Ovary (tissue), 9 donors: ENCODE results near the gene LTC4S. TPM values are rescaled to one million over a fixed set of nuclear protein-coding genes. Genes with fewer than 3 reads are reported as not detected.

Source experiments
- DNase-seq, 5 donors: peaks; one replicate each; pipeline ENCODE4 v3.0.0-alpha.2; 2019 to 2020
- H3K27ac ChIP-seq, 2 donors: fragments of 200-600 bp; one replicate each; pipeline versions ENCODE4 v1.5.1 to v1.8.0; 2019 to 2022
- H3K27me3 ChIP-seq: fragments of 200-600 bp; one replicate; pipeline ENCODE4 v1.8.0; 2022
- H3K36me3 ChIP-seq: fragments of 200-600 bp; sonication (generic); one replicate; pipeline ENCODE4 v1.5.1; 2019
- H3K4me1 ChIP-seq: one replicate; pipeline ENCODE4 v1.8.1; 2013; ENCODE audit warnings: mild to moderate bottlenecking, moderate library complexity; ENCODE audit not compliant: insufficient read depth
- H3K4me3 ChIP-seq: fragments of 200-600 bp; sonication (generic); one replicate; pipeline ENCODE4 v1.5.1; 2017
- H3K9me3 ChIP-seq, 2 donors: fragments of 200-600 bp in 1 of 2; sonication (generic) in 1 of 2; one replicate each; pipeline versions ENCODE4 v1.5.1 to v1.8.1; 2013 to 2019; ENCODE audit warnings: mild to moderate bottlenecking in 1 of 2, moderate library complexity in 1 of 2
- EP300 ChIP-seq: sonication (generic); formaldehyde crosslinking; IDR thresholded peaks from one replicate; pipeline ENCODE4 v1.6.1; 2017; ENCODE audit warnings: antibody characterized with exemption
- POLR2A ChIP-seq: fragments of 450-650 bp; IDR thresholded peaks from one replicate; pipeline ENCODE4 v1.6.1; 2017; ENCODE audit warnings: antibody characterized with exemption, mild to moderate bottlenecking, moderate library complexity
- WGBS, 3 donors: extraction: QIAGEN DNeasy Blood & Tissue Kit in 1 of 3; methylation state at CpG; one replicate each; pipeline versions ENCODE4 v1.1.5 to v1.1.7; 2013 to 2017; 5-methylcytosine and 5-hydroxymethylcytosine counted together
- intact Hi-C, 4 donors: fragments of 100-400 bp; cut with DNase I; formaldehyde crosslinking; loops; one replicate each; pipeline versions ENCODE4 v1.11.0 to v1.15.1; 2022 to 2023
- polyA plus RNA-seq, 2 donors: library from polyadenylated mRNA; stranded (reverse); fragments of 200-250 nt in 1 of 2; fragments of 350-450 nt in 1 of 2; fragmentation: Illumina TruSeq in 1 of 2; extraction: RNeasy Lipid Tissue Mini Kit (QIAGEN cat#74804) in 1 of 2; gene quantifications; one replicate each; pipeline ENCODE4 v1.2.3, GENCODE V29; 2013 to 2014
- total RNA-seq, 7 donors: library from RNA; depleted of rRNA in 2 of 7; stranded (reverse); fragments of >200 nt in 2 of 7; fragmentation: NEBNext Ultra II Directional in 3 of 7; extraction: Animal tissue kit (Norgen Biotek cat#: 25700) in 3 of 7; gene quantifications; one replicate each; pipeline versions ENCODE4 v1.1.0 to v1.2.4, GENCODE V29; 2016 to 2023
- TF ChIP-seq, protein P1 (sequence below), 3 donors: fragments of 450-650 bp in 2 of 3; fragments of 200-600 bp in 1 of 3; IDR thresholded peaks; one replicate each; pipeline versions ENCODE4 v1.5.1 to v1.8.0; 2016 to 2022; ENCODE audit warnings: antibody characterized with exemption in 3 of 3, mild to moderate bottlenecking in 1 of 3
- donor health status: DM: no; HTN: no; CAD: no; lungs with moderate emphysema.
- donor health status: DM: no; HTN: no; CAD: no.
- donor health status: Bipolar disorder and iron deficiency.
- donor health status: DM: yes; HTN: yes; CAD: no.
- donor health status: DM: no; HTN: no; CAD: no.
- donor health status: DM: yes; HTN: yes; CAD: no.

LTC4S gene
- total and polyA plus RNA-seq, 9 donors, result 7.5 to 43.5 (median 16.9) TPM; not detected in 1

DNA sequence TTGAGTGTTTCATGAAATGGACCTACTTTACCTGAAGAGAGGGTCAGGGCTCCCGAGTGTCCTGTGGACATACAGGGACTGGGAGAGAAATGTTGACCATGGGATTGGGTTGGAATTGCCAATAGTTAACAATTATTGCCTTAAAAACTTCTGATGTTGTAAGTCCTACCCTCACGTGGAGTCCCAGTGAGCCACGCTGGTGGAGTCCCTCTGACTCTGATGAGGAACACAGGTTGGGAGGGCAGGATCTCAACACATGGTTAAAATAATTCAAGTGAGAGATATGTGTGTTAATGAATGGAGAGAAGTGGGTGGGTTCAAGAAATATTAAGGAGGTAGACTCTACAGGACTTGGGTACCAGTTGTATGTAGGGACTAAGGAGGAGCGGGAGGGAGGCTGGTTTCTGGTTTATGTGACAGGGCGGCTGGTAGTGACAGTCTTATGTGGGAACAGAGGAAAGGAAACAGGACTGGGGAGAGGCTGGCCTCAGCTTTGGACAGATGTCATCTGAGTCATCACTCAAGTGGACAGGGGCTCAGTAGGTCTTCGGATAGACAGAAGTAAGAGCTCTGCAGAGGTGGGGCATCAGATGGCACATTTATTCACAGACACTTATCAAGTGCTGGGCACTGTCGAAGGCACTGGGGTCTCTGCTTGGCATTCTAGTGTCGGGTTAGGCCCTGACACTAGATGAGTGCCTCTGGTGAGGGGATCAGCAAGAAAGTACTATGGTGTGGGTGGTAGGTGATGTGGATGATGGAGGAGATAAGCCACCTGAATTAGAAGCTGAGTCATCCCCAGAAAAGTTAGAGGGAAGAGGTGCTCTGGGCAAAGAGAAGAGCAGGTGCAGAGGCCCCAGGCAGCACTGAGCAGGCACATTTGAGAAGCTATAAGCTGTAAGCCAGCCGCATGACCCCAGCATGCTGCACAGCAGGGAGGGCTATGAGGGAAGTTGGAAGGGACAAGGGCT, 33.9 kb upstream of the LTC4S start:
- Histone ChIP-seq H3K4me3 (no peak overlapping the region), H3K27ac (no peak overlapping the region), H3K27me3 (no peaks in the 10 kb centered on the region), H3K9me3 (no peaks in the 10 kb centered on the region), H3K36me3 (no peaks in the 10 kb centered on the region), H3K4me1 (peaks cover 2% of the 10 kb centered on the region)
- intact Hi-C loops, result loop anchor here in 3 of 4 donors (5.0 to 10.0 kb wide), 3 partner anchors 37 to 493 kb away; partner anchors contain the start of gene TBC1D9B (in 1 of the 3)
- TF ChIP-seq, protein P1, sequence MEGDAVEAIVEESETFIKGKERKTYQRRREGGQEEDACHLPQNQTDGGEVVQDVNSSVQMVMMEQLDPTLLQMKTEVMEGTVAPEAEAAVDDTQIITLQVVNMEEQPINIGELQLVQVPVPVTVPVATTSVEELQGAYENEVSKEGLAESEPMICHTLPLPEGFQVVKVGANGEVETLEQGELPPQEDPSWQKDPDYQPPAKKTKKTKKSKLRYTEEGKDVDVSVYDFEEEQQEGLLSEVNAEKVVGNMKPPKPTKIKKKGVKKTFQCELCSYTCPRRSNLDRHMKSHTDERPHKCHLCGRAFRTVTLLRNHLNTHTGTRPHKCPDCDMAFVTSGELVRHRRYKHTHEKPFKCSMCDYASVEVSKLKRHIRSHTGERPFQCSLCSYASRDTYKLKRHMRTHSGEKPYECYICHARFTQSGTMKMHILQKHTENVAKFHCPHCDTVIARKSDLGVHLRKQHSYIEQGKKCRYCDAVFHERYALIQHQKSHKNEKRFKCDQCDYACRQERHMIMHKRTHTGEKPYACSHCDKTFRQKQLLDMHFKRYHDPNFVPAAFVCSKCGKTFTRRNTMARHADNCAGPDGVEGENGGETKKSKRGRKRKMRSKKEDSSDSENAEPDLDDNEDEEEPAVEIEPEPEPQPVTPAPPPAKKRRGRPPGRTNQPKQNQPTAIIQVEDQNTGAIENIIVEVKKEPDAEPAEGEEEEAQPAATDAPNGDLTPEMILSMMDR (IDR thresholded peaks at IDR 0.05), result no peak
- no peak for TF ChIP-seq EP300
- TF ChIP-seq POLR2A, result no peak
- no peak for DNase-seq
- WGBS, 3 donors, result 92 to 96% (median 93%) methylated on average over 9 of the region's 9 CpGs

DNA sequence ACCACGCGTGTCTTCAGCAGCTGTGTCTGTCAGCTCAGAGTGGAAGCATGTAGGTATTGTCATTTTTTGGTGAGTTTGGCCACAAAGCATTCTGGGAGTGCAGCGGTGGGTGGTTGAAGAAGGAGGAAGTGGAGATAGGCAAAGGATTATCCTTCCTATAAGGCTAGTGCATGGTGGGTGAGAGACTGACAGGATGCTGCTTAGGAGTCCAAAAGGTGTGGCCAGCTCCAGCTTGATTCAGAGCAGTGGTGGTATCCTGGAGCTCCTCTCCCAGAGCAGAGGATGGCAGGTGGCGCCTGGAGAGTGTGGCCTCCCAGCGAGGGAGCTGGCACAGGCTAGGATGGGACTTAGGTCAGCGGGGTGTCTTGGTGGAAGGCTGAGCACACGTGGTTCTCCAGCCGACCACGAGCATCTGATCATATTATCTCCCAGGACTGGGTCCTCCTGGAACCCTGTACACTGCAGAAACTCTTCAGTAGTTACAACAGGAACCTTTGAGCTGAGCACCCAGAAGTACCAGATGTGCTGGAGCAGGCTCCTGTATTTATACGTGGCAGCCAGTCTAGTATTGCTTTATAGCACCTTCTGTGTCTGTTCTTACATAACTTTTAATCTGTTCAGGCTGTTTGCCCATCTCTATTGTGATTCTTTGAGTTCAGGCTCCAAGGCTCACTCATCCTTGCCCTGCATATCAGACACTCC, 31.6 kb upstream of the LTC4S start:
- Histone ChIP-seq H3K4me1 (peaks cover 2% of the 10 kb centered on the region), H3K36me3 (no peaks in the 10 kb centered on the region), H3K9me3 (no peaks in the 10 kb centered on the region), H3K27me3 (no peaks in the 10 kb centered on the region), H3K4me3 (no peak overlapping the region), H3K27ac (peak overlapping the region in 1 of 2 donors; percentile 11)
- intact Hi-C loops, result loop anchor here in 3 of 4 donors (5.0 to 10.0 kb wide), 2 partner anchors 35 to 143 kb away; partner anchors contain the start of gene TBC1D9B (in 1 of the 3)
- WGBS, 3 donors, result 43 to 48% (median 46%) methylated on average over 10 of the region's 10 CpGs
- no peak for DNase-seq
- TF ChIP-seq, protein P1 (IDR thresholded peaks at IDR 0.05), result no peak
- no peak for TF ChIP-seq EP300

DNA sequence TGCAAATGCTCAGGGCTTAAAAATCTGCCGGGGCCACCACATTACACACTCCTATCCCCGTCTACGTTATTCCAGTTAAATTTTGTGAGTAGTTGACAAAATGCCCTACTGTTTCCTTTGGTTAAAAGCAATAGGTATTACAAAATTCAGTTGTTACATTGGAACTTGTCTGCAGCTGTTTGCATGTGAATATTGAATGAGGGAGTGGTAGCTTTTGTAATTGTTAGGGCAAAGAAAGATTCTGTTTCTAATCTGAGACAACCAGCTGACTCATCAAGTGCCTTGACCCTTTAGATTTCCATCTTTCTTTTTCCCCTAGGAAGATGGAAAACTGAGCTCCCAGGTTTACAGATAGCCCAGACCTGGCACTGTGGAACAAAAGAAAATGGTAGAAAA, 31.0 kb upstream of the LTC4S start:
- Histone ChIP-seq H3K9me3 (no peaks in the 10 kb centered on the region), H3K27ac (peak overlapping the region in 1 of 2 donors; percentile 11), H3K27me3 (no peaks in the 10 kb centered on the region), H3K4me1 (peaks cover 2% of the 10 kb centered on the region), H3K4me3 (no peak overlapping the region), H3K36me3 (no peaks in the 10 kb centered on the region)
- 6 to 18% (median 10%) methylated on average over 3 of the region's 3 CpGs for WGBS, 3 donors
- intact Hi-C loops, result loop anchor here in 3 of 4 donors (5.0 to 10.0 kb wide), 2 partner anchors 35 to 142 kb away; partner anchors contain the start of gene TBC1D9B (in 1 of the 3)
- DNase-seq, result no peak
- TF ChIP-seq EP300 (no peak), POLR2A (no peak)
- TF ChIP-seq, protein P1 (IDR thresholded peaks at IDR 0.05), result no peak

DNA sequence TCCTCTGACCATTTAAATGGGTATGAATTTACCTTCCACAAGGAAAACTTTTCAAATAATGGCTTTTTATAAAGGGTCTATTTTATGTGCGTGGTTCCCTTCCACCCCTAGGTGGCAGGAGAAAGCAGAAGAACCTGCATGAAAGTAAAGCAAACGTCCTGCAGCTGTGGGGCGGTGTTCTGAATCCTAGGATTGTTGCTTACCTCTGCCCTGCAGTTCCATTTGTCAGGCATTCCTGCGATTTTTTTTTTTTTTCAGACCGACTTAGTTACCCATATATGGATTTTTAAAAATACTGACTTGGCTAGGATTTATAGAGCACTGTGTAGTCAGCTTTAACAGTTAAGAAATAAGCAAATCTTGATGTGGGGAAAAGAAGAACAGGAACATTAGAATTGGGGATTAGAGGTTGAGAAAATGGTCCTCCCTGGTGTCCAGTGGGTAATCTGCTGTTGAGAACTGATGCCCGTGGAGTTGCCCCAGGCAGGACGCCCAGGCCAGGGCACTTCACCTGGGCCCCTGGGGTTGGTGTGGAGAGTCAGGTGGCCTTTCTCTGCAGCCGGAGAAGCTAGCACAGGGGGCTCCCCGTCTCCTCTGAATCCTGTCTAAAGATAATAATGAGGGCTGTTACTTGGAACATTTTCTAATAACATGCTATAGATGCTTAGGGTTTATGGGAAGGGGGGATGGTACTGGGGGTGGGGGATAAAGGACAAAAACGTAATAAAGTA, 30.4 kb upstream of the LTC4S start:
- Histone ChIP-seq H3K9me3 (no peaks in the 10 kb centered on the region), H3K27me3 (no peaks in the 10 kb centered on the region), H3K4me3 (no peak overlapping the region), H3K27ac (no peak overlapping the region), H3K36me3 (no peaks in the 10 kb centered on the region), H3K4me1 (peaks cover 2% of the 10 kb centered on the region)
- DNase-seq, result peak; percentile 55 to 81 (median 68)
- WGBS, 3 donors, result 13 to 14% (median 13%) methylated on average over 10 of the region's 10 CpGs
- no peak for TF ChIP-seq POLR2A
- TF ChIP-seq, protein P1 (IDR thresholded peaks at IDR 0.05), result peak; percentile 58 to 88 (median 87)
- intact Hi-C loops, result loop anchor here in 3 of 4 donors (5.0 to 10.0 kb wide), 2 partner anchors 34 to 141 kb away; partner anchors contain the start of gene TBC1D9B (in 1 of the 3)
